ENCODE data around the gene CDIPT. TPM values are rescaled to one million over a fixed set of nuclear protein-coding genes. Genes with fewer than 3 reads are reported as not detected.

The CDIPT gene
- total RNA-seq (85.9 TPM), polyA plus RNA-seq (ENCODE audit: insufficient read depth, low read depth, low replicate concordance) (148 TPM)
- long read RNA-seq, donor 1, transcript CDIPT-201 (6 exons, 2,353 nt), result major isoform, 26 of 37 reads
- long read RNA-seq, donor 1, partial matches to known transcripts, result 8 of 37 reads
- long read RNA-seq, donor 1, other reads (novel, unspliced or antisense), result 0 of 37 reads
- long read RNA-seq, donor 2, transcript CDIPT-201 (6 exons, 2,353 nt), result major isoform, 28 of 41 reads
- long read RNA-seq, donor 2, partial matches to known transcripts, result 8 of 41 reads
- long read RNA-seq, donor 2, other reads (novel, unspliced or antisense), result 0 of 41 reads
- long read RNA-seq, donor 3, transcript CDIPT-201 (6 exons, 2,353 nt), result major isoform, 35 of 50 reads
- long read RNA-seq, donor 3, partial matches to known transcripts, result 12 of 50 reads
- long read RNA-seq, donor 3, other reads (novel, unspliced or antisense), result 0 of 50 reads
- long read RNA-seq, donor 4, transcript CDIPT-201 (6 exons, 2,353 nt), result major isoform, 16 of 38 reads
- long read RNA-seq, donor 4, partial matches to known transcripts, result 16 of 38 reads
- long read RNA-seq, donor 4, other reads (novel, unspliced or antisense), result 0 of 38 reads
- long read RNA-seq, donor 5, partial matches to known transcripts, result 0 of 1 reads
- long read RNA-seq, donor 5, other reads (novel, unspliced or antisense), result 0 of 1 reads
- long read RNA-seq, donor 6, transcript CDIPT-201 (6 exons, 2,353 nt), result major isoform, 15 of 25 reads
- long read RNA-seq, donor 6, partial matches to known transcripts, result 7 of 25 reads
- long read RNA-seq, donor 6, other reads (novel, unspliced or antisense), result 0 of 25 reads
- long read RNA-seq, donor 7, transcript CDIPT-207 (5 exons, 1,671 nt), result minor isoform, 5 of 109 reads
- long read RNA-seq, donor 7, transcript CDIPT-201 (6 exons, 2,353 nt), result major isoform, 91 of 109 reads
- long read RNA-seq, donor 7, partial matches to known transcripts, result 3 of 109 reads
- long read RNA-seq, donor 7, other reads (novel, unspliced or antisense), result 5 of 109 reads
- long read RNA-seq, donor 8, transcript CDIPT-201 (6 exons, 2,353 nt), result major isoform, 23 of 28 reads
- long read RNA-seq, donor 8, partial matches to known transcripts, result 0 of 28 reads
- long read RNA-seq, donor 8, other reads (novel, unspliced or antisense), result 0 of 28 reads
- long read RNA-seq, donor 9, transcript CDIPT-201 (6 exons, 2,353 nt), result major isoform, 11 of 13 reads
- long read RNA-seq, donor 9, partial matches to known transcripts, result 0 of 13 reads
- long read RNA-seq, donor 9, other reads (novel, unspliced or antisense), result 0 of 13 reads
- long read RNA-seq, donor 10, transcript CDIPT-201 (6 exons, 2,353 nt), result major isoform, 24 of 32 reads
- long read RNA-seq, donor 10, partial matches to known transcripts, result 7 of 32 reads
- long read RNA-seq, donor 10, other reads (novel, unspliced or antisense), result 0 of 32 reads

GRCh38 chr16:29862884-29863668 lies at the start of gene CDIPT:
CDIPT (minus strand) TSS chr16:29863226; CDS start chr16:29862857, 369 bp downstream.
- Histone ChIP-seq H3K9me3 (ENCODE audit: control insufficient read depth in 2 of 3, insufficient read depth in 1 of 3, low read length in 3 of 3) (no peaks in the 10 kb centered on the region), H3K9ac (ENCODE audit: low read length in 3 of 3) (peak within 1 kb of the TSS; percentile 66 to 86 (median 74)), H3K27me3 (ENCODE audit: control insufficient read depth, insufficient read depth, low read length) (no peaks in the 10 kb centered on the region), H3K36me3 (ENCODE audit: control insufficient read depth in 2 of 3, insufficient read depth in 3 of 3, low read length in 3 of 3) (peaks cover 0 to 5% (median 0%) of the 10 kb centered on the region in 3 donors), H3K4me3 (ENCODE audit: low read length in 3 of 3) (peak within 1 kb of the TSS; percentile 71 to 91 (median 87)), H3K4me1 (ENCODE audit: control insufficient read depth in 2 of 3, insufficient read depth in 2 of 3, low read depth in 1 of 3, low read length in 3 of 3) (peaks cover 0 to 12% (median 5%) of the 10 kb centered on the region in 3 donors), H3K27ac (ENCODE audit: low read depth in 2 of 2, low read length in 2 of 2) (peak within 1 kb of the TSS; percentile 97 to 98)
- FAIRE-seq (peak; percentile 54), DNase-seq (peak; percentile 95 to 99 (median 96))
- peak; percentile 77 for TF ChIP-seq CTCF (IDR thresholded peaks at IDR 0.05; ENCODE audit: borderline replicate concordance, extremely low read depth, insufficient read depth)
- intact Hi-C loops (cut with DNase I), result no loop called here

- no peak overlapping the region for H3K9ac ChIP-seq (ENCODE audit: low read length in 3 of 3)
- H3K36me3 ChIP-seq (ENCODE audit: control insufficient read depth in 2 of 3, insufficient read depth in 3 of 3, low read length in 3 of 3), result no peaks in the 10 kb centered on the region
- H3K4me1 ChIP-seq (ENCODE audit: control insufficient read depth in 2 of 3, insufficient read depth in 2 of 3, low read depth in 1 of 3, low read length in 3 of 3), result no peaks in the 10 kb centered on the region
- FAIRE-seq (no peak), DNase-seq (peak in 1 of 5 donors; percentile 17)
- H3K4me3 ChIP-seq (ENCODE audit: low read length in 3 of 3), result no peak overlapping the region
- no peaks in the 10 kb centered on the region for H3K9me3 ChIP-seq (ENCODE audit: control insufficient read depth in 2 of 3, insufficient read depth in 1 of 3, low read length in 3 of 3)
- TF ChIP-seq CTCF (IDR thresholded peaks at IDR 0.05; ENCODE audit: borderline replicate concordance, extremely low read depth, insufficient read depth), result no peak
- H3K27ac ChIP-seq (ENCODE audit: low read depth in 2 of 2, low read length in 2 of 2), result no peak overlapping the region
- intact Hi-C loops (cut with DNase I), result no loop called here
- H3K27me3 ChIP-seq (ENCODE audit: control insufficient read depth, insufficient read depth, low read length), result no peaks in the 10 kb centered on the region
Observed at GRCh38 chr16:29912087-29912486, 49.1 kb upstream of the CDIPT start.

GRCh38 chr16:29911676-29912010 lies 48.6 kb upstream of the CDIPT start:
- no peak for DNase-seq
- no peak overlapping the region for H3K4me3 ChIP-seq (ENCODE audit: low read length in 3 of 3)
- no peaks in the 10 kb centered on the region for H3K27me3 ChIP-seq (ENCODE audit: control insufficient read depth, insufficient read depth, low read length)
- no peaks in the 10 kb centered on the region for H3K36me3 ChIP-seq (ENCODE audit: control insufficient read depth in 2 of 3, insufficient read depth in 3 of 3, low read length in 3 of 3)
- H3K4me1 ChIP-seq (ENCODE audit: control insufficient read depth in 2 of 3, insufficient read depth in 2 of 3, low read depth in 1 of 3, low read length in 3 of 3), result no peaks in the 10 kb centered on the region
- intact Hi-C loops (cut with DNase I), result no loop called here
- H3K9me3 ChIP-seq (ENCODE audit: control insufficient read depth in 2 of 3, insufficient read depth in 1 of 3, low read length in 3 of 3), result no peaks in the 10 kb centered on the region
- H3K9ac ChIP-seq (ENCODE audit: low read length in 3 of 3), result no peak overlapping the region
- no peak for TF ChIP-seq CTCF (IDR thresholded peaks at IDR 0.05; ENCODE audit: borderline replicate concordance, extremely low read depth, insufficient read depth)
- H3K27ac ChIP-seq (ENCODE audit: low read depth in 2 of 2, low read length in 2 of 2), result no peak overlapping the region
- FAIRE-seq, result no peak

Data from kidney (tissue), 22 donors.